Transverse colon (tissue), 4 donors: ENCODE data around the gene GDPD2. TPM values are rescaled to one million over a fixed set of nuclear protein-coding genes. Genes with fewer than 3 reads are reported as not detected.

Experiments
- DNase-seq: peaks from one replicate; pipeline ENCODE4 v3.0.0-alpha.2; 2019
- H3K27ac ChIP-seq, 4 donors: fragments of 200-600 bp; sonication (generic); 2 replicates each; pipeline ENCODE4 v1.5.1; 2016 to 2018; ENCODE audit warnings: inconsistent platforms in 4 of 4
- H3K27me3 ChIP-seq: fragments of 200-600 bp; sonication (generic); 2 replicates; pipeline ENCODE4 v1.5.1; 2017; ENCODE audit warnings: inconsistent platforms
- H3K36me3 ChIP-seq, 4 donors: fragments of 200-600 bp; sonication (generic); 2 replicates each; pipeline ENCODE4 v1.5.1; 2017 to 2019; ENCODE audit warnings: inconsistent platforms in 4 of 4
- H3K4me1 ChIP-seq, 4 donors: fragments of 200-600 bp; sonication (generic); 2 replicates each; pipeline ENCODE4 v1.5.1; 2017 to 2020; ENCODE audit warnings: inconsistent platforms in 4 of 4
- H3K4me3 ChIP-seq, 4 donors: fragments of 200-600 bp; sonication (generic); 1 replicate in 1 of 4; 2 replicates in 3 of 4; pipeline versions ENCODE4 v1.5.1 to v1.6.1; 2017 to 2019; ENCODE audit warnings: inconsistent platforms in 4 of 4
- H3K9me3 ChIP-seq, 2 donors: fragments of 200-600 bp; sonication (generic); 2 replicates each; pipeline ENCODE4 v1.5.1; 2017 to 2019; ENCODE audit warnings: inconsistent platforms in 2 of 2
- CTCF ChIP-seq, 5 experiments: fragments of 200-600 bp in 3 of 5; fragments of 450-650 bp in 2 of 5; sonication (generic) in 3 of 5; IDR thresholded peaks; 1 replicate in 2 of 5; 2 replicates in 3 of 5; pipeline ENCODE4 v1.5.1; 2016 to 2017; ENCODE audit warnings: antibody characterized with exemption in 5 of 5, inconsistent platforms in 3 of 5, mild to moderate bottlenecking in 2 of 5, moderate library complexity in 1 of 5
- EP300 ChIP-seq: sonication (generic); formaldehyde crosslinking; IDR thresholded peaks from one replicate; pipeline ENCODE4 v1.6.1; 2017; ENCODE audit warnings: antibody characterized with exemption, low read depth
- POLR2A ChIP-seq: fragments of 450-650 bp; IDR thresholded peaks from one replicate; pipeline ENCODE4 v1.6.1; 2016; ENCODE audit warnings: antibody characterized with exemption, mild to moderate bottlenecking, moderate library complexity
- POLR2AphosphoS5 ChIP-seq, 3 donors: sonication (generic); formaldehyde crosslinking; IDR thresholded peaks; one replicate each; pipeline ENCODE4 v1.6.1; 2016; ENCODE audit warnings: antibody characterized with exemption in 3 of 3
- WGBS, 2 donors: methylation state at CpG; one replicate each; pipeline ENCODE4 v1.1.5; 2018; ENCODE audit warnings: low coverage in 1 of 2; 5-methylcytosine and 5-hydroxymethylcytosine counted together
- in situ Hi-C, 4 donors: fragments of 200-750 bp; cut with MboI; loops; one replicate each; pipeline versions ENCODE4 v1.15.0 to v1.15.1; 2017; ENCODE audit warnings: low sequenced_read_pairs in 3 of 4, low pct_ligation_motif_present in 1 of 4, low pct_unique_long_range_greater_than_20kb in 1 of 4
- intact Hi-C: fragments of 100-400 bp; cut with DNase I; formaldehyde crosslinking; loops from one replicate; pipeline ENCODE4 v1.15.1; 2023; ENCODE audit warnings: low total_unique reads
- total RNA-seq, 4 donors: library from RNA; depleted of rRNA; stranded (reverse); fragments of >200 nt; gene quantifications; one replicate each; pipeline ENCODE4 v1.1.0, GENCODE V29; 2016

GDPD2 gene
- total RNA-seq, 4 donors from 2014 or later = 1.6 to 68.1 (median 31.2) TPM

- H3K36me3 ChIP-seq = no peaks in the 10 kb centered on the region
- H3K9me3 ChIP-seq = no peaks in the 10 kb centered on the region
- WGBS, 2 donors = 46% methylated on average over 4 of the region's 4 CpGs; no CpG with 5 or more reads in 1 of the 2 donors
- H3K27ac ChIP-seq = peak overlapping the region; percentile 82 to 92 (median 86)
- intact Hi-C loops = no loop called here
- peak overlapping the region in 1 of 4 donors; percentile 39 for H3K4me3 ChIP-seq
- TF ChIP-seq CTCF (IDR thresholded peaks at IDR 0.05) = no peak
- TF ChIP-seq EP300 = no peak
- no peak for TF ChIP-seq POLR2A
- no peak for TF ChIP-seq POLR2AphosphoS5 (IDR thresholded peaks at IDR 0.05)
- peaks cover 9 to 52% (median 20%) of the 10 kb centered on the region in 4 donors for H3K4me1 ChIP-seq
- in situ Hi-C loops = no loop called here
- no peak for DNase-seq
- H3K27me3 ChIP-seq = no peaks in the 10 kb centered on the region
Measured at GRCh38 chrX:70477734-70478075, 54.6 kb downstream of the GDPD2 start.

- Histone ChIP-seq H3K27me3 (no peaks in the 10 kb centered on the region), H3K27ac (peak overlapping the region; percentile 82 to 92 (median 86)), H3K4me1 (peaks cover 9 to 56% (median 24%) of the 10 kb centered on the region in 4 donors), H3K4me3 (peak overlapping the region in 1 of 4 donors; percentile 39), H3K9me3 (no peaks in the 10 kb centered on the region), H3K36me3 (no peaks in the 10 kb centered on the region)
- no peak for DNase-seq
- in situ Hi-C loops = no loop called here
- TF ChIP-seq POLR2AphosphoS5 (IDR thresholded peaks at IDR 0.05) (no peak), EP300 (no peak), CTCF (IDR thresholded peaks at IDR 0.05) (no peak), POLR2A (no peak)
- intact Hi-C loops = no loop called here
- 37 to 65% methylated on average over 2 to 10 of the region's 10 CpGs for whole genome bisulfite sequencing, 2 donors
Measured at GRCh38 chrX:70478526-70479245, 55.6 kb downstream of the GDPD2 start.

GRCh38 chrX:70479247-70479921 lies 56.3 kb downstream of the GDPD2 start:
- H3K27me3 ChIP-seq = no peaks in the 10 kb centered on the region

More at GRCh38 chrX:70479247-70479921, 56.3 kb downstream of the GDPD2 start:
- H3K4me3 ChIP-seq = peak overlapping the region in 1 of 4 donors; percentile 39
- peak; percentile 48 for DNase-seq
- peaks cover 9 to 61% (median 24%) of the 10 kb centered on the region in 4 donors for H3K4me1 ChIP-seq
- peak in 2 of 3 donors; percentile 87 to 90 for TF ChIP-seq POLR2AphosphoS5 (IDR thresholded peaks at IDR 0.05)
- TF ChIP-seq POLR2A = peak; percentile 86
- no peak for TF ChIP-seq CTCF (IDR thresholded peaks at IDR 0.05)
- no peak for TF ChIP-seq EP300
- in situ Hi-C loops (no loop called here), intact Hi-C loops (no loop called here)
- peak overlapping the region; percentile 82 to 92 (median 86) for H3K27ac ChIP-seq
- H3K36me3 ChIP-seq = no peaks in the 10 kb centered on the region
- WGBS, 2 donors = 55% methylated on average over 4 of the region's 4 CpGs; no CpG with 5 or more reads in 1 of the 2 donors
- H3K9me3 ChIP-seq = no peaks in the 10 kb centered on the region
